ENCODE results near the gene PCBP3. TPM values are rescaled to one million over a fixed set of nuclear protein-coding genes. Genes with fewer than 3 reads are reported as not detected.

The PCBP3 gene
- total and polyA plus RNA-seq, 4 donors: 0.36 to 1.6 (median 0.42) TPM

DNA sequence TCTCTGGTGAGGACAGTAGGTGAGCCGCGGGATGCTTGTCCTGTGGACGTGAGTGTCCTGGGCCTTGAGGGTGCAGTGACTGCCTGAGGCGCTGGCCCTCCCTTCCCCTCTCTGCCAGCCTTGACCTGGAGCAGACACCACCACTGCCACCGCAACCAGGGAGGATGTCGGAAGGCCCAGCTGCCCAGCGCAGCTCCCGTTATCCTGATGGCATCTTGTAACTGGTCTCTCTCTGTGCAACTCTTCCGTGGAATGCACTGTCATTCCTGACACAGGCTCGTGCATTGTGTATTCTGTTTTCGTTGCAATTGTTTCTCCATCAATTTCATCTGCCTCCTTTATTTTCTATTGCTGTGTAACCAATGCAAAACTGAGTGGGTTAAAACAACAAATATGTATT is 118.2 kb downstream of the PCBP3 start:
- WGBS: 87% methylated on average over 11 of the region's 11 CpGs
- H3K27me3 ChIP-seq (ENCODE audit: control insufficient read depth in 4 of 4, insufficient read depth in 4 of 4, low read length in 3 of 4): peaks cover 0 to 1% (median 0%) of the 10 kb centered on the region in 4 donors
- H3K36me3 ChIP-seq (ENCODE audit: control insufficient read depth in 4 of 4, insufficient read depth in 3 of 4, low read depth in 1 of 4, low read length in 3 of 4): no peaks in the 10 kb centered on the region
- no peaks in the 10 kb centered on the region for H3K4me1 ChIP-seq (ENCODE audit: control insufficient read depth in 4 of 4, insufficient read depth in 4 of 4, low read length in 3 of 4)
- no peak for DNase-seq (ENCODE audit: low spot score)
- H3K4me3 ChIP-seq (ENCODE audit: low read depth in 1 of 3, low read length in 3 of 3): no peak overlapping the region
- no peak overlapping the region for H3K9ac ChIP-seq (ENCODE audit: low read depth in 1 of 2, low read length in 2 of 2)
- TF ChIP-seq, protein P1, sequence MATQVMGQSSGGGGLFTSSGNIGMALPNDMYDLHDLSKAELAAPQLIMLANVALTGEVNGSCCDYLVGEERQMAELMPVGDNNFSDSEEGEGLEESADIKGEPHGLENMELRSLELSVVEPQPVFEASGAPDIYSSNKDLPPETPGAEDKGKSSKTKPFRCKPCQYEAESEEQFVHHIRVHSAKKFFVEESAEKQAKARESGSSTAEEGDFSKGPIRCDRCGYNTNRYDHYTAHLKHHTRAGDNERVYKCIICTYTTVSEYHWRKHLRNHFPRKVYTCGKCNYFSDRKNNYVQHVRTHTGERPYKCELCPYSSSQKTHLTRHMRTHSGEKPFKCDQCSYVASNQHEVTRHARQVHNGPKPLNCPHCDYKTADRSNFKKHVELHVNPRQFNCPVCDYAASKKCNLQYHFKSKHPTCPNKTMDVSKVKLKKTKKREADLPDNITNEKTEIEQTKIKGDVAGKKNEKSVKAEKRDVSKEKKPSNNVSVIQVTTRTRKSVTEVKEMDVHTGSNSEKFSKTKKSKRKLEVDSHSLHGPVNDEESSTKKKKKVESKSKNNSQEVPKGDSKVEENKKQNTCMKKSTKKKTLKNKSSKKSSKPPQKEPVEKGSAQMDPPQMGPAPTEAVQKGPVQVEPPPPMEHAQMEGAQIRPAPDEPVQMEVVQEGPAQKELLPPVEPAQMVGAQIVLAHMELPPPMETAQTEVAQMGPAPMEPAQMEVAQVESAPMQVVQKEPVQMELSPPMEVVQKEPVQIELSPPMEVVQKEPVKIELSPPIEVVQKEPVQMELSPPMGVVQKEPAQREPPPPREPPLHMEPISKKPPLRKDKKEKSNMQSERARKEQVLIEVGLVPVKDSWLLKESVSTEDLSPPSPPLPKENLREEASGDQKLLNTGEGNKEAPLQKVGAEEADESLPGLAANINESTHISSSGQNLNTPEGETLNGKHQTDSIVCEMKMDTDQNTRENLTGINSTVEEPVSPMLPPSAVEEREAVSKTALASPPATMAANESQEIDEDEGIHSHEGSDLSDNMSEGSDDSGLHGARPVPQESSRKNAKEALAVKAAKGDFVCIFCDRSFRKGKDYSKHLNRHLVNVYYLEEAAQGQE (IDR thresholded peaks at IDR 0.05): no peak
- no peak for TF ChIP-seq GABPA (IDR thresholded peaks at IDR 0.05 in 1 of 2, conservative IDR thresholded peaks at IDR 0.05 in 1 of 2)
- TF ChIP-seq YY1 (IDR thresholded peaks at IDR 0.05): no peak
- TF ChIP-seq HNF4G (IDR thresholded peaks at IDR 0.05): no peak
- no peak for TF ChIP-seq HNF4A (conservative IDR thresholded peaks at IDR 0.05)
- TF ChIP-seq EGR1 (IDR thresholded peaks at IDR 0.05; ENCODE audit: low read depth in 2 of 2): no peak
- TF ChIP-seq, protein P2, sequence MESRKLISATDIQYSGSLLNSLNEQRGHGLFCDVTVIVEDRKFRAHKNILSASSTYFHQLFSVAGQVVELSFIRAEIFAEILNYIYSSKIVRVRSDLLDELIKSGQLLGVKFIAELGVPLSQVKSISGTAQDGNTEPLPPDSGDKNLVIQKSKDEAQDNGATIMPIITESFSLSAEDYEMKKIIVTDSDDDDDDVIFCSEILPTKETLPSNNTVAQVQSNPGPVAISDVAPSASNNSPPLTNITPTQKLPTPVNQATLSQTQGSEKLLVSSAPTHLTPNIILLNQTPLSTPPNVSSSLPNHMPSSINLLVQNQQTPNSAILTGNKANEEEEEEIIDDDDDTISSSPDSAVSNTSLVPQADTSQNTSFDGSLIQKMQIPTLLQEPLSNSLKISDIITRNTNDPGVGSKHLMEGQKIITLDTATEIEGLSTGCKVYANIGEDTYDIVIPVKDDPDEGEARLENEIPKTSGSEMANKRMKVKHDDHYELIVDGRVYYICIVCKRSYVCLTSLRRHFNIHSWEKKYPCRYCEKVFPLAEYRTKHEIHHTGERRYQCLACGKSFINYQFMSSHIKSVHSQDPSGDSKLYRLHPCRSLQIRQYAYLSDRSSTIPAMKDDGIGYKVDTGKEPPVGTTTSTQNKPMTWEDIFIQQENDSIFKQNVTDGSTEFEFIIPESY (IDR thresholded peaks at IDR 0.05): no peak
- TF ChIP-seq FOXA2 (IDR thresholded peaks at IDR 0.05): no peak
- no peak for TF ChIP-seq FOXA1 (IDR thresholded peaks at IDR 0.05)
- TF ChIP-seq JUND (IDR thresholded peaks at IDR 0.05): no peak
- no peak for TF ChIP-seq SP1 (IDR thresholded peaks at IDR 0.05)
- no peak for TF ChIP-seq RAD21 (IDR thresholded peaks at IDR 0.05)
- H3K27ac ChIP-seq (ENCODE audit: low read depth in 1 of 2, low read length in 2 of 2): no peak overlapping the region
- H3K9me3 ChIP-seq (ENCODE audit: control insufficient read depth in 4 of 4, low read length in 3 of 4): no peaks in the 10 kb centered on the region

DNA sequence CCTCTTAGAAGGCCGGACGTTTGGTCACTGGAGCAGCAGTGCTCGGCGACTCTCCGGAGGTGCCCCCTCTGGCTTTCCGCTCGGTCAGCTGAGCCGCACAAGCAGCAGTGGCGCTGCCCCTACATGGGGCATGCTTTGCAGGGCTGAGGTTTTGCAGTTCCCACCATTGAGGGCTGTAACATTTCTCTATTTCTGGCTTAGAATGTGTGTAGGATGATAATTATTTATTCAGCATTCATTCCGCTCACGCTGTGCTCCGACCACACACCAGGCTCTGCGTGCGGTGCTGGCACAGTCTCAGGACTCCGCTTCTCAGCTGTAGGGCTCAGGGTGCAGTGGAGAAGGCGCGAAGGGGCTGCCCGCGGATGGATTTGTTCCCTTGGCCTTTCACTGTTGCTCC is 119.5 kb downstream of the PCBP3 start:
- 89% methylated on average over 19 of the region's 19 CpGs for WGBS
- Histone ChIP-seq H3K4me1 (ENCODE audit: control insufficient read depth in 4 of 4, insufficient read depth in 4 of 4, low read length in 3 of 4) (no peaks in the 10 kb centered on the region), H3K9ac (ENCODE audit: low read depth in 1 of 2, low read length in 2 of 2) (no peak overlapping the region), H3K4me3 (ENCODE audit: low read depth in 1 of 3, low read length in 3 of 3) (no peak overlapping the region), H3K36me3 (ENCODE audit: control insufficient read depth in 4 of 4, insufficient read depth in 3 of 4, low read depth in 1 of 4, low read length in 3 of 4) (no peaks in the 10 kb centered on the region), H3K27me3 (ENCODE audit: control insufficient read depth in 4 of 4, insufficient read depth in 4 of 4, low read length in 3 of 4) (peaks cover 0 to 1% (median 0%) of the 10 kb centered on the region in 4 donors), H3K27ac (ENCODE audit: low read depth in 1 of 2, low read length in 2 of 2) (no peak overlapping the region), H3K9me3 (ENCODE audit: control insufficient read depth in 4 of 4, low read length in 3 of 4) (no peaks in the 10 kb centered on the region)
- DNase-seq (ENCODE audit: low spot score): no peak
- TF ChIP-seq FOXA2 (IDR thresholded peaks at IDR 0.05) (no peak), JUND (IDR thresholded peaks at IDR 0.05) (no peak), HNF4G (IDR thresholded peaks at IDR 0.05) (no peak), RAD21 (IDR thresholded peaks at IDR 0.05) (no peak), RXRA (IDR thresholded peaks at IDR 0.05) (no peak), EGR1 (IDR thresholded peaks at IDR 0.05; ENCODE audit: low read depth in 2 of 2) (no peak), HNF4A (conservative IDR thresholded peaks at IDR 0.05) (no peak), TAF1 (conservative IDR thresholded peaks at IDR 0.05) (no peak), FOXA1 (IDR thresholded peaks at IDR 0.05) (no peak), SP1 (IDR thresholded peaks at IDR 0.05) (no peak)
- TF ChIP-seq, protein P2 (IDR thresholded peaks at IDR 0.05): no peak
- TF ChIP-seq, protein P3, sequence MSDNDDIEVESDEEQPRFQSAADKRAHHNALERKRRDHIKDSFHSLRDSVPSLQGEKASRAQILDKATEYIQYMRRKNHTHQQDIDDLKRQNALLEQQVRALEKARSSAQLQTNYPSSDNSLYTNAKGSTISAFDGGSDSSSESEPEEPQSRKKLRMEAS (IDR thresholded peaks at IDR 0.05): no peak
- TF ChIP-seq, protein P1 (IDR thresholded peaks at IDR 0.05): no peak
- TF ChIP-seq, protein P4, sequence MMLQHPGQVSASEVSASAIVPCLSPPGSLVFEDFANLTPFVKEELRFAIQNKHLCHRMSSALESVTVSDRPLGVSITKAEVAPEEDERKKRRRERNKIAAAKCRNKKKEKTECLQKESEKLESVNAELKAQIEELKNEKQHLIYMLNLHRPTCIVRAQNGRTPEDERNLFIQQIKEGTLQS (IDR thresholded peaks at IDR 0.05): no peak
